VCaP (cell line): ENCODE data around the gene ZNF93.
"Not testable (repeated sequence)": the region's sequence is repeated elsewhere in the genome, so short reads cannot be mapped to it uniquely, and the experiment has no call there.

Source experiments
- H3K27ac ChIP-seq: fragments of 450-650 bp; 2 replicates; pipeline ENCODE4 v1.5.1; 2017
- CTCF ChIP-seq: fragments of 450-650 bp; conservative IDR thresholded peaks from 2 replicates; pipeline ENCODE4 v1.5.1; 2017; ENCODE audit warnings: mild to moderate bottlenecking, moderate library complexity

ZNF93 gene

GRCh38 chr19:19914596-19914995 lies 13.8 kb downstream of the ZNF93 start:
- H3K27ac ChIP-seq: no peak overlapping the region
- TF ChIP-seq CTCF: no peak

GRCh38 chr19:19930417-19930816 lies 29.7 kb downstream of the ZNF93 start:
- not testable (repeated sequence) for H3K27ac ChIP-seq
- TF ChIP-seq CTCF: peak; percentile 73

DNA sequence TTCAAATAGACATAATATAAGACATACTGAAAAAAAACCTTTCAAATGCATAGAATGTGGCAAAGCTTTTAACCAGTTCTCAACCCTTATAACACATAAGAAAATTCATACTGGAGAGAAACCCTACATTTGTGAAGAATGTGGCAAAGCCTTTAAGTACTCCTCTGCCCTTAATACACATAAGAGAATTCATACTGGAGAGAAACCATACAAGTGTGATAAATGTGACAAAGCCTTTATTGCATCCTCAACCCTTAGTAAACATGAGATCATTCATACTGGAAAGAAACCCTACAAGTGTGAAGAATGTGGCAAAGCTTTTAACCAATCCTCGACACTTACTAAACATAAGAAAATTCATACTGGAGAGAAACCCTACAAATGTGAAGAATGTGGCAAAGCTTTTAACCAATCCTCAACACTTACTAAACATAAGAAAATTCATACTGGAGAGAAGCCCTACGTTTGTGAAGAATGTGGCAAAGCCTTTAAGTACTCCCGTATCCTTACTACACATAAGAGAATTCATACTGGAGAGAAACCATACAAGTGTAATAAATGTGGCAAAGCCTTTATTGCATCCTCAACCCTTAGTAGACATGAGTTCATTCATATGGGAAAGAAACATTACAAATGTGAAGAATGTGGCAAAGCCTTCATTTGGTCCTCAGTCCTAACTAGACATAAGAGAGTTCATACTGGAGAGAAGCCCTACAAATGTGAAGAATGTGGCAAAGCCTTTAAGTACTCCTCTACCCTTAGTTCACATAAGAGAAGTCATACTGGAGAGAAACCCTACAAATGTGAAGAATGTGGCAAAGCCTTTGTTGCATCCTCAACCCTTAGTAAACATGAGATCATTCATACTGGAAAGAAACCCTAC lies 32.9 kb downstream of the ZNF93 start:
- H3K27ac ChIP-seq: not testable (repeated sequence)

DNA sequence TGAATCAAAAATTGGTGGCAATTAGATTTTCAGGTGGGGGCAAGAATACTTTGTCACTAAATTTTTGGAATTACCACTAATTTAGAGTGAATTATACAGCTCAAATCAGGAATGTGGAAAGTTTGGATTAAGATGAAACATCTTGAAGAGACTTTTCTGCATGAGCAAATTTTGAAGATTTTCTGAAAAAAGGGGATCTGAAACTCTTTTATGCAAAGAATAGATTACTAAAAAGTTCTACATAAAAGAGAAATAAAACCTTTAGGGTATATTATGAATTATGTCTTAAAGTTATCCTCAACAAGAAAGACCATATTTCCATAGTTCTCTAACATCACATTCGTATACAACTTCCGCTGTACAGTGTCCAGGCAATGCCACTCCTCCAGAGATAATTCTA lies 36.7 kb downstream of the ZNF93 start:
- no peak for TF ChIP-seq CTCF
- no peak overlapping the region for H3K27ac ChIP-seq

DNA sequence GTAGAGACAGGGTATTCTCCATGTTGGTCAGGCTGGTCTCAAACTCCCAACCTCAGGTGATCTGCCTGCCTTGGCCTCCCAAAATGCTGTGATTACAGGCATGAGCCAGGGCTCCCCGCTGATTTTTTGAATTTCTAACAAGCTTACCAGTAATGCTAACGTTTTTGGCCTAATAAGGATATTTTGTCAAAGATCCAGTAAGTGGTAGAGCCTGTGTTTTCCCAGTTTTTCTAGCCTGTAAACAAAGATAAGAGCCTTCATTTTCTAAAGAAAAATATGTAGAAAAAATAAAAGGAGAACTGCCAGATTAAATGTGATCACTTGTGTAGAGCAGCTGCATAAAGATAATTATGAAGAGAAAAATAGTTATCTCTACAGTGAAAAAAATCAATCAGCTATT lies 37.7 kb downstream of the ZNF93 start:
- no peak for TF ChIP-seq CTCF
- H3K27ac ChIP-seq: no peak overlapping the region

GRCh38 chr19:19943848-19944582 lies 43.3 kb downstream of the ZNF93 start:
- no peak overlapping the region for H3K27ac ChIP-seq
- no peak for TF ChIP-seq CTCF

- H3K27ac ChIP-seq: no peak overlapping the region
- TF ChIP-seq CTCF: no peak
Observed at GRCh38 chr19:19944583-19944880, 43.8 kb downstream of the ZNF93 start.

GRCh38 chr19:19946226-19946625 lies 45.5 kb downstream of the ZNF93 start:
- TF ChIP-seq CTCF: no peak
- H3K27ac ChIP-seq: no peak overlapping the region
